GM23338 (cell line): ENCODE measurements around the gene NPSR1. TPM values are rescaled to one million over a fixed set of nuclear protein-coding genes. Genes with fewer than 3 reads are reported as not detected.

Source experiments
- ATAC-seq: fragments of 200-7000 bp; cut with Tn5 transposase; 3 replicates; pipeline ENCODE4 v1.9.1; 2020
- DNase-seq: peaks from one replicate; pipeline ENCODE4 v3.0.0-alpha.2; 2015; ENCODE audit warnings: low spot score
- H2AFZ ChIP-seq: fragments of 200-600 bp; sonication (generic); 2 replicates; pipeline ENCODE4 v1.8.0; 2016; ENCODE audit warnings: antibody characterized with exemption, mild to moderate bottlenecking, moderate library complexity
- H3F3A ChIP-seq: fragments of 200-600 bp; sonication (generic); replicated peaks from 2 replicates; pipeline ENCODE4 v1.8.0; 2017; ENCODE audit warnings: antibody characterized with exemption, mixed run types, low read depth
- H3K27ac ChIP-seq: fragments of 200-600 bp; sonication (generic); 2 replicates; pipeline ENCODE4 v1.6.1; 2016; ENCODE audit warnings: low read depth
- H3K27me3 ChIP-seq: fragments of 200-600 bp; sonication (generic); 2 replicates; pipeline ENCODE4 v1.8.0; 2016; ENCODE audit warnings: mild to moderate bottlenecking, mixed run types, moderate library complexity; ENCODE audit not compliant: insufficient read depth
- H3K36me3 ChIP-seq: fragments of 200-600 bp; sonication (generic); 2 replicates; pipeline ENCODE4 v1.8.0; 2016; ENCODE audit warnings: mild to moderate bottlenecking; ENCODE audit not compliant: insufficient read depth
- H3K4me1 ChIP-seq: fragments of 200-600 bp; sonication (generic); 2 replicates; pipeline ENCODE4 v1.8.0; 2016; ENCODE audit warnings: mild to moderate bottlenecking, moderate library complexity; ENCODE audit not compliant: insufficient read depth
- H3K4me2 ChIP-seq: fragments of 200-600 bp; sonication (generic); 2 replicates; pipeline ENCODE4 v1.7.1; 2017; ENCODE audit warnings: mixed run types
- H3K4me3 ChIP-seq: fragments of 200-600 bp; sonication (generic); 2 replicates; pipeline ENCODE4 v1.6.1; 2016; ENCODE audit warnings: mixed run types
- H3K79me2 ChIP-seq: fragments of 200-600 bp; sonication (generic); replicated peaks from 2 replicates; pipeline ENCODE4 v1.8.0; 2017; ENCODE audit warnings: mild to moderate bottlenecking; ENCODE audit not compliant: insufficient read depth
- H3K9me2 ChIP-seq: fragments of 200-600 bp; sonication (generic); 2 replicates; pipeline ENCODE4 v1.8.0; 2017; ENCODE audit not compliant: insufficient read depth
- H4K20me1 ChIP-seq: fragments of 200-600 bp; sonication (generic); replicated peaks from 2 replicates; pipeline ENCODE4 v1.8.0; 2017; ENCODE audit warnings: mild to moderate bottlenecking; ENCODE audit not compliant: insufficient read depth
- H3K27ac Mint-ChIP-seq: 2 replicates; pipeline ENCODE4 v1.8.0; 2020; ENCODE audit warnings: inconsistent platforms, mild to moderate bottlenecking, moderate library complexity, mixed read lengths
- H3K27me3 Mint-ChIP-seq: 3 replicates; pipeline ENCODE4 v1.8.0; 2022; ENCODE audit warnings: low read depth, mild to moderate bottlenecking, moderate library complexity, mixed read lengths, inconsistent platforms; ENCODE audit not compliant: insufficient read depth, poor library complexity
- H3K36me3 Mint-ChIP-seq: 3 replicates; pipeline ENCODE4 v1.8.0; 2021; ENCODE audit warnings: low read depth, mild to moderate bottlenecking, inconsistent platforms, moderate library complexity, mixed read lengths
- H3K4me1 Mint-ChIP-seq: 3 replicates; pipeline ENCODE4 v1.8.0; 2020; ENCODE audit warnings: mild to moderate bottlenecking, inconsistent platforms, mixed read lengths
- H3K4me3 Mint-ChIP-seq: 3 replicates; pipeline ENCODE4 v1.8.0; 2021; ENCODE audit warnings: moderate library complexity, mild to moderate bottlenecking, inconsistent platforms, mixed read lengths
- H3K9me3 Mint-ChIP-seq: 3 replicates; pipeline ENCODE4 v1.8.0; 2020; ENCODE audit warnings: moderate library complexity, mild to moderate bottlenecking, inconsistent platforms, mixed read lengths
- CREB1 ChIP-seq: fragments of 250-450 bp; sonication (Bioruptor Pico); IDR thresholded peaks from 2 replicates; pipeline ENCODE4 v1.5.0; 2020; ENCODE audit warnings: low read depth, mild to moderate bottlenecking, moderate library complexity
- EZH2 ChIP-seq: fragments of 200-600 bp; sonication (generic); IDR thresholded peaks from one replicate; pipeline ENCODE4 v1.8.0; 2017; ENCODE audit warnings: antibody characterized with exemption, mild to moderate bottlenecking, low read depth; ENCODE audit not compliant: unreplicated experiment
- EZH2phosphoT487 ChIP-seq: fragments of 200-600 bp; sonication (generic); IDR thresholded peaks from one replicate; pipeline ENCODE4 v1.8.1; 2018; ENCODE audit warnings: antibody characterized with exemption; ENCODE audit not compliant: unreplicated experiment
- JUNB ChIP-seq: IDR thresholded peaks from one replicate; pipeline ENCODE4 v1.6.1; 2016; ENCODE audit warnings: antibody characterized with exemption; ENCODE audit not compliant: unreplicated experiment
- NANOG ChIP-seq: IDR thresholded peaks from 2 replicates; pipeline ENCODE4 v1.6.1; 2016; ENCODE audit warnings: antibody characterized with exemption, borderline replicate concordance
- POLR2AphosphoS5 ChIP-seq: IDR thresholded peaks from 2 replicates; pipeline ENCODE4 v1.6.1; 2016; ENCODE audit warnings: antibody characterized with exemption, low read depth
- STAT1 ChIP-seq: IDR thresholded peaks from one replicate; pipeline ENCODE4 v1.6.1; 2016; ENCODE audit warnings: antibody characterized with exemption; ENCODE audit not compliant: unreplicated experiment
- ZNF114 ChIP-seq: fragments of 250-450 bp; sonication (Bioruptor Pico); IDR thresholded peaks from 2 replicates; pipeline ENCODE4 v1.5.0; 2020; ENCODE audit warnings: mild to moderate bottlenecking, moderate library complexity
- ZNF331 ChIP-seq: fragments of 250-450 bp; sonication (Bioruptor Pico); IDR thresholded peaks from 2 replicates; pipeline ENCODE4 v1.5.0; 2020; ENCODE audit warnings: low read depth, mild to moderate bottlenecking, moderate library complexity
- polyA plus RNA-seq: library from polyadenylated mRNA; unstranded; fragments of >200 nt; fragmentation: Nextera tagmentation; extraction: Ambion mirVana; gene quantifications from 2 replicates; pipeline ENCODE4 v1.2.1, GENCODE V29; 2016
- total RNA-seq: library from RNA; depleted of rRNA; stranded (reverse); fragments of >200 nt; shearing (Covaris generic); gene quantifications from 2 replicates; pipeline ENCODE4 v1.2.3, GENCODE V29; 2014
- TF ChIP-seq, protein P1 (sequence below): IDR thresholded peaks from 2 replicates; pipeline ENCODE4 v1.6.1; 2016; ENCODE audit warnings: antibody characterized with exemption
- TF ChIP-seq, protein P2 (sequence below), 2 experiments: fragments of 200-600 bp in 1 of 2; sonication (generic) in 1 of 2; conservative IDR thresholded peaks; 2 replicates each; pipeline versions ENCODE4 v1.5.1 to v1.6.1; 2016 to 2017; ENCODE audit warnings: antibody characterized with exemption in 2 of 2, low read depth in 2 of 2, mild to moderate bottlenecking in 2 of 2, moderate library complexity in 1 of 2
- TF ChIP-seq, protein P3 (sequence below): IDR thresholded peaks from one replicate; pipeline ENCODE4 v1.6.1; 2018; ENCODE audit warnings: antibody characterized with exemption; ENCODE audit not compliant: unreplicated experiment
- TF ChIP-seq, protein P4 (sequence below): fragments of 250-450 bp; sonication (Bioruptor Pico); IDR thresholded peaks from 2 replicates; pipeline ENCODE4 v1.5.0; 2020; ENCODE audit warnings: mild to moderate bottlenecking, moderate library complexity

Gene NPSR1
- total and polyA plus RNA-seq, 2 experiments from 2014 or later: not detected

- no peaks in the 10 kb centered on the region for H4K20me1 ChIP-seq
- H3K36me3 ChIP-seq: no peaks in the 10 kb centered on the region
- H3K4me1 ChIP-seq: no peaks in the 10 kb centered on the region
- no peak overlapping the region for H3K4me3 Mint-ChIP-seq
- no peak for DNase-seq
- no peak overlapping the region for H3K27ac ChIP-seq
- no peaks in the 10 kb centered on the region for H3K9me3 Mint-ChIP-seq
- no peaks in the 10 kb centered on the region for H3F3A ChIP-seq
- no peak overlapping the region for H3K27ac Mint-ChIP-seq
- no peak for ATAC-seq
- no peaks in the 10 kb centered on the region for H3K9me2 ChIP-seq
- no peaks in the 10 kb centered on the region for H3K79me2 ChIP-seq
- H3K4me1 Mint-ChIP-seq: peaks cover 7% of the 10 kb centered on the region; the same call in 2 of the 3 replicates
- H3K4me2 ChIP-seq: no peak overlapping the region
- H2AFZ ChIP-seq: no peak overlapping the region
- H3K27me3 Mint-ChIP-seq: no peaks in the 10 kb centered on the region
- no peak overlapping the region for H3K4me3 ChIP-seq
- H3K36me3 Mint-ChIP-seq: no peaks in the 10 kb centered on the region
- TF ChIP-seq ZNF331 (CRISPR knock-in tag) (no peak), POLR2AphosphoS5 (no peak), CREB1 (CRISPR knock-in tag) (no peak), EZH2phosphoT487 (no peak), STAT1 (no peak), JUNB (no peak), EZH2 (no peak), NANOG (no peak), ZNF114 (no peak)
- TF ChIP-seq, protein P1, sequence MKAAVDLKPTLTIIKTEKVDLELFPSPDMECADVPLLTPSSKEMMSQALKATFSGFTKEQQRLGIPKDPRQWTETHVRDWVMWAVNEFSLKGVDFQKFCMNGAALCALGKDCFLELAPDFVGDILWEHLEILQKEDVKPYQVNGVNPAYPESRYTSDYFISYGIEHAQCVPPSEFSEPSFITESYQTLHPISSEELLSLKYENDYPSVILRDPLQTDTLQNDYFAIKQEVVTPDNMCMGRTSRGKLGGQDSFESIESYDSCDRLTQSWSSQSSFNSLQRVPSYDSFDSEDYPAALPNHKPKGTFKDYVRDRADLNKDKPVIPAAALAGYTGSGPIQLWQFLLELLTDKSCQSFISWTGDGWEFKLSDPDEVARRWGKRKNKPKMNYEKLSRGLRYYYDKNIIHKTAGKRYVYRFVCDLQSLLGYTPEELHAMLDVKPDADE: no peak
- TF ChIP-seq, protein P2, sequence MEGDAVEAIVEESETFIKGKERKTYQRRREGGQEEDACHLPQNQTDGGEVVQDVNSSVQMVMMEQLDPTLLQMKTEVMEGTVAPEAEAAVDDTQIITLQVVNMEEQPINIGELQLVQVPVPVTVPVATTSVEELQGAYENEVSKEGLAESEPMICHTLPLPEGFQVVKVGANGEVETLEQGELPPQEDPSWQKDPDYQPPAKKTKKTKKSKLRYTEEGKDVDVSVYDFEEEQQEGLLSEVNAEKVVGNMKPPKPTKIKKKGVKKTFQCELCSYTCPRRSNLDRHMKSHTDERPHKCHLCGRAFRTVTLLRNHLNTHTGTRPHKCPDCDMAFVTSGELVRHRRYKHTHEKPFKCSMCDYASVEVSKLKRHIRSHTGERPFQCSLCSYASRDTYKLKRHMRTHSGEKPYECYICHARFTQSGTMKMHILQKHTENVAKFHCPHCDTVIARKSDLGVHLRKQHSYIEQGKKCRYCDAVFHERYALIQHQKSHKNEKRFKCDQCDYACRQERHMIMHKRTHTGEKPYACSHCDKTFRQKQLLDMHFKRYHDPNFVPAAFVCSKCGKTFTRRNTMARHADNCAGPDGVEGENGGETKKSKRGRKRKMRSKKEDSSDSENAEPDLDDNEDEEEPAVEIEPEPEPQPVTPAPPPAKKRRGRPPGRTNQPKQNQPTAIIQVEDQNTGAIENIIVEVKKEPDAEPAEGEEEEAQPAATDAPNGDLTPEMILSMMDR (conservative IDR thresholded peaks at IDR 0.05; ENCODE audit: low read depth in 2 of 2): no peak
- TF ChIP-seq, protein P3, sequence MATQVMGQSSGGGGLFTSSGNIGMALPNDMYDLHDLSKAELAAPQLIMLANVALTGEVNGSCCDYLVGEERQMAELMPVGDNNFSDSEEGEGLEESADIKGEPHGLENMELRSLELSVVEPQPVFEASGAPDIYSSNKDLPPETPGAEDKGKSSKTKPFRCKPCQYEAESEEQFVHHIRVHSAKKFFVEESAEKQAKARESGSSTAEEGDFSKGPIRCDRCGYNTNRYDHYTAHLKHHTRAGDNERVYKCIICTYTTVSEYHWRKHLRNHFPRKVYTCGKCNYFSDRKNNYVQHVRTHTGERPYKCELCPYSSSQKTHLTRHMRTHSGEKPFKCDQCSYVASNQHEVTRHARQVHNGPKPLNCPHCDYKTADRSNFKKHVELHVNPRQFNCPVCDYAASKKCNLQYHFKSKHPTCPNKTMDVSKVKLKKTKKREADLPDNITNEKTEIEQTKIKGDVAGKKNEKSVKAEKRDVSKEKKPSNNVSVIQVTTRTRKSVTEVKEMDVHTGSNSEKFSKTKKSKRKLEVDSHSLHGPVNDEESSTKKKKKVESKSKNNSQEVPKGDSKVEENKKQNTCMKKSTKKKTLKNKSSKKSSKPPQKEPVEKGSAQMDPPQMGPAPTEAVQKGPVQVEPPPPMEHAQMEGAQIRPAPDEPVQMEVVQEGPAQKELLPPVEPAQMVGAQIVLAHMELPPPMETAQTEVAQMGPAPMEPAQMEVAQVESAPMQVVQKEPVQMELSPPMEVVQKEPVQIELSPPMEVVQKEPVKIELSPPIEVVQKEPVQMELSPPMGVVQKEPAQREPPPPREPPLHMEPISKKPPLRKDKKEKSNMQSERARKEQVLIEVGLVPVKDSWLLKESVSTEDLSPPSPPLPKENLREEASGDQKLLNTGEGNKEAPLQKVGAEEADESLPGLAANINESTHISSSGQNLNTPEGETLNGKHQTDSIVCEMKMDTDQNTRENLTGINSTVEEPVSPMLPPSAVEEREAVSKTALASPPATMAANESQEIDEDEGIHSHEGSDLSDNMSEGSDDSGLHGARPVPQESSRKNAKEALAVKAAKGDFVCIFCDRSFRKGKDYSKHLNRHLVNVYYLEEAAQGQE: no peak
- TF ChIP-seq, protein P4, sequence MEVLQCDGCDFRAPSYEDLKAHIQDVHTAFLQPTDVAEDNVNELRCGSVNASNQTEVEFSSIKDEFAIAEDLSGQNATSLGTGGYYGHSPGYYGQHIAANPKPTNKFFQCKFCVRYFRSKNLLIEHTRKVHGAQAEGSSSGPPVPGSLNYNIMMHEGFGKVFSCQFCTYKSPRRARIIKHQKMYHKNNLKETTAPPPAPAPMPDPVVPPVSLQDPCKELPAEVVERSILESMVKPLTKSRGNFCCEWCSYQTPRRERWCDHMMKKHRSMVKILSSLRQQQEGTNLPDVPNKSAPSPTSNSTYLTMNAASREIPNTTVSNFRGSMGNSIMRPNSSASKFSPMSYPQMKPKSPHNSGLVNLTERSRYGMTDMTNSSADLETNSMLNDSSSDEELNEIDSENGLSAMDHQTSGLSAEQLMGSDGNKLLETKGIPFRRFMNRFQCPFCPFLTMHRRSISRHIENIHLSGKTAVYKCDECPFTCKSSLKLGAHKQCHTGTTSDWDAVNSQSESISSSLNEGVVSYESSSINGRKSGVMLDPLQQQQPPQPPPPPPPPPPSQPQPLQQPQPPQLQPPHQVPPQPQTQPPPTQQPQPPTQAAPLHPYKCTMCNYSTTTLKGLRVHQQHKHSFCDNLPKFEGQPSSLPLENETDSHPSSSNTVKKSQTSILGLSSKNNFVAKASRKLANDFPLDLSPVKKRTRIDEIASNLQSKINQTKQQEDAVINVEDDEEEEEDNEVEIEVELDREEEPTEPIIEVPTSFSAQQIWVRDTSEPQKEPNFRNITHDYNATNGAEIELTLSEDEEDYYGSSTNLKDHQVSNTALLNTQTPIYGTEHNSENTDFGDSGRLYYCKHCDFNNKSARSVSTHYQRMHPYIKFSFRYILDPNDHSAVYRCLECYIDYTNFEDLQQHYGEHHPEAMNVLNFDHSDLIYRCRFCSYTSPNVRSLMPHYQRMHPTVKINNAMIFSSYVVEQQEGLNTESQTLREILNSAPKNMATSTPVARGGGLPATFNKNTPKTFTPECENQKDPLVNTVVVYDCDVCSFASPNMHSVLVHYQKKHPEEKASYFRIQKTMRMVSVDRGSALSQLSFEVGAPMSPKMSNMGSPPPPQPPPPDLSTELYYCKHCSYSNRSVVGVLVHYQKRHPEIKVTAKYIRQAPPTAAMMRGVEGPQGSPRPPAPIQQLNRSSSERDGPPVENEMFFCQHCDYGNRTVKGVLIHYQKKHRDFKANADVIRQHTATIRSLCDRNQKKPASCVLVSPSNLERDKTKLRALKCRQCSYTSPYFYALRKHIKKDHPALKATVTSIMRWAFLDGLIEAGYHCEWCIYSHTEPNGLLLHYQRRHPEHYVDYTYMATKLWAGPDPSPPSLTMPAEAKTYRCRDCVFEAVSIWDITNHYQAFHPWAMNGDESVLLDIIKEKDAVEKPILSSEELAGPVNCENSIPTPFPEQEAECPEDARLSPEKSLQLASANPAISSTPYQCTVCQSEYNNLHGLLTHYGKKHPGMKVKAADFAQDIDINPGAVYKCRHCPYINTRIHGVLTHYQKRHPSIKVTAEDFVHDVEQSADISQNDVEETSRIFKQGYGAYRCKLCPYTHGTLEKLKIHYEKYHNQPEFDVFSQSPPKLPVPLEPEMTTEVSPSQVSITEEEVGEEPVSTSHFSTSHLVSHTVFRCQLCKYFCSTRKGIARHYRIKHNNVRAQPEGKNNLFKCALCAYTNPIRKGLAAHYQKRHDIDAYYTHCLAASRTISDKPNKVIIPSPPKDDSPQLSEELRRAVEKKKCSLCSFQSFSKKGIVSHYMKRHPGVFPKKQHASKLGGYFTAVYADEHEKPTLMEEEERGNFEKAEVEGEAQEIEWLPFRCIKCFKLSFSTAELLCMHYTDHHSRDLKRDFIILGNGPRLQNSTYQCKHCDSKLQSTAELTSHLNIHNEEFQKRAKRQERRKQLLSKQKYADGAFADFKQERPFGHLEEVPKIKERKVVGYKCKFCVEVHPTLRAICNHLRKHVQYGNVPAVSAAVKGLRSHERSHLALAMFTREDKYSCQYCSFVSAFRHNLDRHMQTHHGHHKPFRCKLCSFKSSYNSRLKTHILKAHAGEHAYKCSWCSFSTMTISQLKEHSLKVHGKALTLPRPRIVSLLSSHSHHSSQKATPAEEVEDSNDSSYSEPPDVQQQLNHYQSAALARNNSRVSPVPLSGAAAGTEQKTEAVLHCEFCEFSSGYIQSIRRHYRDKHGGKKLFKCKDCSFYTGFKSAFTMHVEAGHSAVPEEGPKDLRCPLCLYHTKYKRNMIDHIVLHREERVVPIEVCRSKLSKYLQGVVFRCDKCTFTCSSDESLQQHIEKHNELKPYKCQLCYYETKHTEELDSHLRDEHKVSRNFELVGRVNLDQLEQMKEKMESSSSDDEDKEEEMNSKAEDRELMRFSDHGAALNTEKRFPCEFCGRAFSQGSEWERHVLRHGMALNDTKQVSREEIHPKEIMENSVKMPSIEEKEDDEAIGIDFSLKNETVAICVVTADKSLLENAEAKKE (CRISPR knock-in tag): no peak
- H3K27me3 ChIP-seq: no peaks in the 10 kb centered on the region
Observed at GRCh38 chr7:34751725-34752643, 94.0 kb downstream of the NPSR1 start.
